ENCODE data around the gene SPATA16.
A peak's percentile ranks its signal among the peaks of the same experiment; 100 is the strongest.
"Not testable (repeated sequence)": the region's sequence is repeated elsewhere in the genome, so short reads cannot be mapped to it uniquely, and the experiment has no call there.

The SPATA16 gene

DNA sequence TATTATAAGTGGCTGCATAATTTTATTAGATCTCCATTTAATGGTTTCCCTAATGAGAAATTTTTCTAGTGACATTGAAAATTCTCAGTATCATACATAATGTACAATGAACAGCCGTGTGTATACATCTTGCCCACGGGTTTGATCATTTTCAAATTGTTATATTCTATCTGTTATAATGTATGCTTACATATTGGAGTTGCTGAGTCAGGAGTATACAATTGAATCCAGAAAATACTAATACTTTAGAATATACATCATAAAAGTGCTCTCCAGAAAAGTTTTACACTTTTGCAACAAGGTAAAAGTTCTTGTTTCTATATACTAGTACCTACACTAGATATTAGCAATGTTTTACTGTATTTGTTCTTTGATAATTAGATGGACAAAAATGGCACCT, 82.8 kb downstream of the SPATA16 start:
- no peak for DNase-seq (ENCODE audit: low read depth)

DNA sequence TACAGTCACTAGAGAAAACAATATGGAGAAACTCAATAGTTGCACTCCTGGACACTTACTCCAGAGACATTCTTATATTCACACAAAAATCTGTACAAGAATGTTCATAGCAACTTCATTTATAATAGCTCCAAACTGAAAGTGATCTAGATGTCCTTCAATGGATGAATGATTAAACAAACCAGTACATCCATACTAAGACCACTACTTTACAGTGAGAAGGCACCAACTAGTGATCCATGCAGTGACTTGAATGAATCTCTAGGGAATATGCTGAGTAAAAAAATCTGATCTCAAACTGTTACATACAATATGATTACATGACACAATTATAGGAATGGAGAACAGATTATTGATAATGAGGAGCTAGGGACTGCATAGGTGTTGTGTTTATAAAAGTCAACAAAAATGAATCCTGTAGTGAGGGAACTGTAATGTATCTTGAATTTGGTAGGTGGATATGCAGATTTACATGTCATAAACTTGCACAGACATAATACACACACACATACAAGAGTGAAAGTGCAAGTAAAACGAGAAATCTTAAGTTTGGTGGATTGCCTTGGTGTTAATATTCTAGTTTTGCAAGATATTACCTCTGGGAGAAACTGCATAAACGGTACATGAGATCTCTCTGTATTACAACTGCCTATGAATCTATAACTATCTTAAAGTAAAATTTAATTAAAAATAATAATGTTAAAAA, 85.7 kb downstream of the SPATA16 start:
- DNase-seq (ENCODE audit: low read depth) = no peak

DNA sequence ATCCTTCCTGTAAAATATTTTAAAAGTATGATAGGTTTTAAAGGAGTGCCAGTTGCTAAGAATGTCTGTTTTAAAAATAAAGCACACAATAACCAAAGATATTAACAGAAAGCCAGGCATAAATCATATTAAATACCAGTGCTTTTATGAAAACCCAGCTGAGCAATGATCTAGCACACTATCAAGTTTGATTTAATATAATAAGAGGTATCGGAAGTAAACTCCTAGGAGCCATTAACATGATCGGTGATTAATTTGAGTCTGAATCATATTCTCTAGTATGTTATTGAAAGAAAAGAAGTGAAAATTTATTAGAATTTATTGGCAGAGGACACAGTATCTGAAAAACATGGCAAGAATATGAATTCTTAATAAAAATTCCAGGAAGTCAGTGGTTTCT, 91.7 kb downstream of the SPATA16 start:
- no peak for DNase-seq (ENCODE audit: low read depth)

DNA sequence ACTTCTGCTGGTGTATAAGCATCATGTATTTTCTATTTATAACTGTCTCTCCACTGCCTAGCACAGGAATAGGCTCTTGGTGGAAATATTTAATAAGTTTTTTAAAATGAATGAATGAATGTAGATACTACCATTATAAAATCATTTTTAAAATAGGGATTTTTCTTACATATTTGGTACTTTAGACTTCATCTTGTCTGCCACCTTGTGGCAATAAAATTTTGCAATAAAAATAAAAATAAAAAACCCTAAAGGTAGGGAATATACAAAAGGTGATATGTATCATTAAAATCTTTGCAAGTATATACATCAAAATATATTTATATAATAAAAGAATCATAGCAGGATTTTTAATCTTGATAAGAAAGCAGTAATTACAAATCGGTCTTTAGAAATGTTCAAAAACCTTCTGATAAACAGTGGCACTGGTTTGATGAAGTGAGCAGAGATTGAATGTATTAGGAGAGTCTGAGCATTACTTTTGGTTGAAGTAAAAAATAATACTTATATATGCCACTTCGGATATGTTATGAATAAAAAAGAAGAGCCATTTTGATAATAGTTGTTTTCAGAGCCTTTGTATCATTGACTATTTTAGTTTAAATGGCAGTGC, 95.2 kb downstream of the SPATA16 start:
- peak; percentile 3 for DNase-seq (ENCODE audit: low read depth)

DNA sequence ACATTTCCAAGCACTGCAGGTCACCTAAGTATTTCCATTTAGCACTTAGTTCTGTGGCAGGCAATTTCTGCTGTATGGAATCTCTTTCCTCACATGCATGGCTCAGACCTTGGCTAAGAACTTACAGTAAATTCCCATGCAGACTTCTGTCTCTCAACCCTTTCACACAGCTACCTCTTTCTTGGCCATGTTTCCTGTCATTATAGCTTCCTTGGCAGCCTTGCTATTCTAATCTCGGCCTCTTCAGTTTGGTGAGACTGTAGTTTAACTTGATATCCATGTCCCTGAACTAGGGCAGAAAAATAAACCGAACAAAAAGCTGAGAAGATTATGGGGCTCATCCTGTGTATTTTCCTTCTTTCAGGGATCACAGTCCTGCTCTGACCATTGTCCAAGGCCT, 96.0 kb downstream of the SPATA16 start:
- DNase-seq (ENCODE audit: low read depth) = no peak

DNA sequence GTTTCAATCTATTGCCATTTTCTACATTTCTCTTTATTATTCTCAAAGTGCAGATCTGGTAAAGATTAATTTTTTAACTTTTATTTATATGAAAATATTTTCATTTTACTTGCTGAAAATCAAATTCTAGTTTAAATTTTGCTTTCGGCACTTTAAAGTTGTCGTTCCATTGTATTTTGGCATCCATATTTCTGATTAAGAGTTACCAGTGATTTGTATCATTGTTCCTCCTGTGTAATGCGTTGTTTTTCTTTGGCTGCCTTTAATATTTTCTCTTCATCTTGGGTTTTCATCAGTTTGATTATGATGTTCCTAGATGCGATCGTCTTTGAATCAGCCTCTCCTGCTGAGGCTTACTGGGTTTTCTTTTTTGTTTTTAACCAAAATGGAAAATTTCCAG, 97.3 kb downstream of the SPATA16 start:
- no peak for DNase-seq (ENCODE audit: low read depth)

DNA sequence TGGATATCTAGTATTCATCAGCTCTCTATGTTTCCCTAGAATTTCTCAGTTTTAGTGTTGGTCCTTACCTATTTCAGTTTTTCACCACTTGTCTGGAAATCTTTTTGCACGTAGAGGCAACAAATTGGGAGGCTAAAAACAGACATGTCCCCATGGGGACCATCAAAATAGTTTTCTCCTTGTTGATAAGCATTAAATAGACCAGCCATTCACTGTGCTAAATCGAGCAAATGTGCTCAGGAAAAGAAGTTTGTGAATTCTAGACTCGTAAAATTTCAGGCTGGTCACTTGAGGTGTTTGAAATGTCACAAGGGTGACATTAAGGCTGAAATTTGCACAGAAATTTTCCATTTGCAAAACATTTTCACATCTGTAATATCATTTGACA, 102.6 kb downstream of the SPATA16 start:
- DNase-seq (ENCODE audit: low read depth) = no peak

DNA sequence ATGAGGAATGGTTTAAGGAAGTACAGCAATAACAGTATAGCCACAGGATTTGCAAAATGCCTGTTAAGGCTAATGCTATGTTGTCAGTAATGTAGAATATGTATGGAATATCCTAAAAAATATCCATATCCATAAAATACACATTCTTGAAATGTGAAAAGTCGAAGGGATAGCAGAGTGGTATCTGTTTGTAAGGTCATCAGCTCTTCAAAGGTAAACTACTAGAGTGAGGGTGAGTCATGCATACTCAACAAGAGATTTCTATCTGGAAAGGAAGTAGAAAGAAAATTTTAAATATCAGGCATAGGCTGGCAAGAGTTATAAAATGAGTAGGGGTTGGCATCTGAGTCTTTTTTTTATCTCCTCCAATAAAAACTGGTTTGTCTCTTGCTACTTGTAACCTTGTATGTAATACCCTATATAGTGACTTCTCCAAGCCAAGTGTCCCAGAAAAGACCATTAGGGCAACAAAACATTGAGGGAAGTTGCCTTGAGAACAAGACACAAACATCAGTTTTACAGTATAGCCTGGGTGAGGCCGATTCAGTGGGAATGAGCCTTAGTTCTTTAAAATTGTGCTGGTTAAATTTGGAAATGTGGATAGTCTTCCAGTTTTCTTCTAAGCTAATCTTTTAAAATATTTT, 103.1 kb downstream of the SPATA16 start:
- DNase-seq (ENCODE audit: low read depth) = no peak

DNA sequence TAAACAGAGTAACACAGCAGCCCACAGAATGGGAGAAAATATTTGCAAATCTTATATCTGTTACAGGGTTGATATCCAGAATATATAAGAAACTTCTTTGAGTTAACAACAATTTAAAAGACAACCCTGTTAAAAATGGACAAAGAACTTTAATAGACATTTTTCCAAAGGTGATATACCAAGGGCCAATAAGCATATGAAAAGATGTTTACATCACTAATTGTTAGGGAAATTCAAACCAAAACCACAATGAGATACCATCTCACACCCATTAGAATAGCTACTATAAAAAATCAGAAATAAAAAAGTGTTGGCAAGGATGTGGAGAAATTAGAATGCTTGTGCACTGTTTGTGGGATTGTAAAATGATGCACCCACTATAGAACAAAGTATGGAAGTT, 110.8 kb downstream of the SPATA16 start:
- no peak for DNase-seq (ENCODE audit: low read depth)

DNA sequence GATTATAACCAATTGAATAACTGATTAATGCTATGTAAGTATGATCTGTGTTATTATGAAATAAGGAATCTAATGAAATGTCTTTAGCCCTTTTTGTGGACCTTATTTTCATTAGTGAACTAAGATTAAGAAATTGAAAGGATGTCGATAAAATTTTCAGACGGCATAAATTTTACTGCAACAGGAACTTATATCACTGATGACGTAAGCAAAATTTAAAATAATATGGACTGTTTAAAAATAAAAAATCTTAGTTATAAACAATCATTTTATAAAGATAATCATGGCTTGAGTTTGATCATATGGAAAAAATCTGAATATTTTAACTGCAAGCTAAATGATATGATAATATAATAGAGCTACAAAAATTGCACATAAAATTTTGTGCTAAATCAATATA, 112.7 kb downstream of the SPATA16 start:
- DNase-seq (ENCODE audit: low read depth) = no peak

DNA sequence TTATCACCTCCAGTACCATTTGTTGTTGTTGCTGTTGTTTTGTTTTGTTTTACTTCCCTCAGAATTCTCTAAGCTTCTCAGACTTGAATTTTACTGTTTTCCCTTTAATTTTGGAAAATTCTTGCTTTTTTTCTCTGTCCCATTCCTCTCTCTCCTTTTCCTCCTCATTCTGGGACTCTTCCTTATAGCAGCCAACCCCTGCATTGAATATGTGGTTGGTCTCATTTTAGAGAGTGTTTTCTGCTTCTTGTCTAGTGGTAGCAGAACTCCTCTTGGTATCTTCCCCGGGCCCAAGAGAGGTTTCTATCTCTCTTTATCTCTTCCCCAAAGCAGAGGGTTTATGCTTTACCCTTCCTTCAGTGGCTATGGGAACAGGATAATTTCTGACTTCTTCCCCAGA, 113.6 kb downstream of the SPATA16 start:
- DNase-seq (ENCODE audit: low read depth) = no peak

DNA sequence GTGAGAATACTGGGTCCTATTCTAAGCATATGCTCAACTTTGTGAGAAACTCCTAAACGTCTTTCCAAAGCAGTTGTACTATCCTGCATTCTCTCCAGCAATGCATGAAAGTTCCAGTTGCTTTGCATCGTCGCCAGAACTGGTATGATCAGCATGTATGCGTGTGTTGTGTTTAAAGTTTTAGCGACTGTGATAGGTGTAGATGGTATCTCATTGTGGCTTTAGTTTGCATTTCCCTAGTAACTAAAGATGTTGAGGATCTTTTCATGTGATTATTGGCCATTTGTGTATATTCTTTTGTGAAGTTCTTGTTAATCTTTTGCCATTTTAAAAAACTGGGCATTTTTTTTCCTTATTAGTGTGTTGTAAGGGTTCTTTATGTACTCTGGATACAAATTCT, 115.1 kb downstream of the SPATA16 start:
- no peak for DNase-seq (ENCODE audit: low read depth)

DNA sequence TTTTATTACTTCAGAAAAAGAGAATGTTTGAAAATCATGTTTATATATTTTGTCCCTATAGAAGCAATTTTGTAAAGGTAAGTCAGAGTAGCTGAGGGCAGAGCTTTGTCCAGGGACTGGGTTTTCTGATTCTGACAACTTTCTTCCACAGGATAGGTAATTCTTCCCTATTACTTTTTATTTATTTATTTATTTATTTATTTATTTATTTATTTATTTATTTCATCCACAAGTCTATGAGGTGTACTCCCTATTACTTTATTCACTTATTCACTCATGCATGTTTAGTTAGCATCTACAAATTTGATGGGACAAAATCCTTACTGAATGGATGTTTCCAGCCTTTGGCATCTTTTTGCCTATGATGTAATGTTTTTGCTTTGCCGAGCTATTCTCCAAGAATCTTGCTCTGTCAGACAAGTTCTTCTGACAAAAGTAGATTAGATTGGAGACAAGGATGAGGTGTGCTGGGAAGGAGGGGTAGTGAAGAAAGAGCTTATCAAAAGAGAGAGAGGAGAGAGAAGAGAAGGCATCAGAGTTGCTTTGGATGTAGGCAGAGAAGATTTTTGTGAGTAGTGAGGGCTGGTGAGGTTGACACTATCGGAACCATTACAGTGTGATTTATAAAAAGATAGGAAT, 119.4 kb downstream of the SPATA16 start:
- no peak for DNase-seq (ENCODE audit: low read depth)

DNA sequence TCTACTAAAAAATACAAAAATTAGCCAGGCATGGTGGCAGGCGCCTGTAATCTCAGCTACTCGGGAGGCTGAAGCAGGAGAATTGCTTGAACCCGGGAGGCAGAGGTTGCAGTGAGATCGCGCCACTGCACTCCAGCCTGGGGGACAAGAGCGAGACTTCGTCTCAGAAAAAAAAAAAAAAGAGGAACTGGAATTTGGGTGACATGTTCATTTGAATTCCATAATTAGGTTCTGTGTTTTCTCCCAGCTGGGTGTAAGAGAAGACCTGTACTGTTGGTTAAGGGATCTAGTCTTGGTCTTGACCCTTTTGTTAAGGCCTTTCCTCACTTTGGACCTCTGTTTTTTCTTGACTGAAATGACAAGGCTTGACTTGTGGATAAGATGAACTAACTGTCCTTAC, 120.9 kb downstream of the SPATA16 start:
- not testable (repeated sequence) for DNase-seq (ENCODE audit: low read depth)

DNA sequence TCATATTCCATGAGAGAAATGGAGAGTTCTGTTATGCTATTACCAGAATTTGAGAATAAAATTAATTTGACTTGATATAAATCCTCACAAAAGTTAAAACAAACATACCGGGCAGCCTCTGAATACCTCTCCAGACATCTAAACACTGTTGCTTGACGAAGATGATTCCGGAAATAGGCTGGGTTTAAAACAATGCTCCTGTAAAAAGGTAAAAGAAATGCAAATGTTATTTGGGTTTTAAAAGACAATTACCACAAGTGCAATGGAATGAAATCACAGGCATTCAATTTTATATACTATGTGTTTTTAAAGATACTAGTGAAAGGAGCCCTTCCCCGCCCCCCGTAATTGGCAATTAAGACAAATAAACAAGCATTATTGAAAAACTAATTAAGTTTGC, 121.7 kb downstream of the SPATA16 start:
- DNase-seq (ENCODE audit: low read depth) = no peak

DNA sequence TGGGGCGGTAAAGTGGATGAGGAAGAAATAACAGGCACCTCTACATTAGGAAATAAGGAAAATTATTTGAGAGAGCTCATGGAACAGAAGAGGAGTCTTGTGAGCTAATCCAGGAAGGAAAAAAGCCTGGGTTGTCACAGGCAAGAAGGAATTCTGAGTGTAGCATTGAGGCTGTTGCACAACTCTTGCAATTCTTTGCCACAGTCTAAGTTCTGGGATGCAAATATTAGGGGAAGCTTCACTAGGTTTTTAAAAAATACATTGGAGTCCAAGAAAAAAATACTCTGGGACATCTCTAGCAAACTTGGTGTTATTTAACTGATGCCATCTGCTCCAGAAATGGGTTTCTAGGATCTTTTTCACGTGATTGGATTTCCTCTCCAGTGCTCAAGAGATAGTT, 122.3 kb downstream of the SPATA16 start:
- DNase-seq (ENCODE audit: low read depth) = no peak

DNA sequence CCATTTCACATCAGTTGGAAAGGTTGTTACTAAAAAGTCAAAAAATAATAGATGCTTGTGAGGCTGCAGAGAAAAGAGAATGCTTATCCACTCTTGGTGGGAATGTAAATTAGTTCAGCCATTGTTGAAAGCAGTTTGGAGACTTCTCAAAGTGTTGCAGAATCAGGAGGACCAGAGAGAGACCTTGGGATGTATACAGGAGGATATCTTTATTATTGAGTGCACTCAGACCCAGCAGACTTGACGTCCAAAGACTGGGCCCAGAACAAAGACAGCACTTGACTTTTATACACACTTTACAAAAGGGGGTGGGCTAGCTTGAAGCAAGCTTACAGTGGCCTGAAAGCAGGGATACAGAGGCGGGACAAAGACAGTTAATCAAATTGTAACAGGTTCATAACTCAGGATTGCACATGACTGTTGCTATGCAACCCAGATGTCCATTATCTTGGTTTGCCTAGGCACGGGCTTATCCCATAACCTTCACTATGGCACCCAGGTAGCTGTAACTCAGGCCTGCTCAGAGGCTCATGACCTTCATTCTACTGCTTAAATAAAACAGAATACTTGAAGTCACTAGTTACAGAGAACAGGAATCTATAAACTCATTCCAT, 127.7 kb downstream of the SPATA16 start:
- DNase-seq (ENCODE audit: low read depth) = no peak

DNA sequence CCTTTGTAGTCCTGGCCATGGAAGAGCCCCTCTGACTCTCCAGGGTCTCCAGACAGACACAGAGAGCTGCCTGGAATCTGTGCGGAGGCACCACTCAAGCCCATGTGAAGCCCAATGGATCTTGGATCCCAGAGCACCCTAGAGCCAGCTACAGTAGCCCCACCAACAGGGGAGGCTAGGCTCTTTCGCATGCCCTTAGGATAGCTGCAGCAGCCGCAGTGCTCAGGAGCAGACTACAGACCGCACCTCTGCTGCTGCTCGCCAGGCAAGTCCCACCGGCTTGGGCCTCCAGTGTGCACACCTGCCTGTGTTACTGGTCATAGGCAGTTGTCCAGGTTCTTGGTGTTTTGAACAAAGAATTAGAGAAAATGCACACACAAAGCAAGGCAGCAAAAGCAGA, 131.6 kb downstream of the SPATA16 start:
- DNase-seq (ENCODE audit: low read depth) = no peak

DNA sequence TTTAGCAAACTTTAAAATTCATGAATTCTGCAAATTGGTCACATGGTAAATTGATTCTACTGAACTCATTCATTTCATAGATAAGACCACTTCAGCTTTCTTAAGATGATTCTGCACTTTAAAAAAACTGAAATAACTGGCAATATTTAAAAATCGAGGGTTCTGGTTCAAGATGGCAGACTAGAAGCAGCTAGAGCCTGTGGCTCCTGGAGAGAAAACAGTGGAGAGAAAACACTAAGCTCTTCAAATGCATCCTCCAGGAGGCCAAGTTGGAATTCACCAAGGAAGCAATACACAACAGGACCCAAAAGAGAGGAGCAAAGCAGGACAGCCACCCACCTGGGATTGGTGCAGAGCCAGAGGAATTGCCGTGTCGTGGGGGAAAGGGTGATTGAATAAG, 132.1 kb downstream of the SPATA16 start:
- DNase-seq (ENCODE audit: low read depth) = no peak

DNA sequence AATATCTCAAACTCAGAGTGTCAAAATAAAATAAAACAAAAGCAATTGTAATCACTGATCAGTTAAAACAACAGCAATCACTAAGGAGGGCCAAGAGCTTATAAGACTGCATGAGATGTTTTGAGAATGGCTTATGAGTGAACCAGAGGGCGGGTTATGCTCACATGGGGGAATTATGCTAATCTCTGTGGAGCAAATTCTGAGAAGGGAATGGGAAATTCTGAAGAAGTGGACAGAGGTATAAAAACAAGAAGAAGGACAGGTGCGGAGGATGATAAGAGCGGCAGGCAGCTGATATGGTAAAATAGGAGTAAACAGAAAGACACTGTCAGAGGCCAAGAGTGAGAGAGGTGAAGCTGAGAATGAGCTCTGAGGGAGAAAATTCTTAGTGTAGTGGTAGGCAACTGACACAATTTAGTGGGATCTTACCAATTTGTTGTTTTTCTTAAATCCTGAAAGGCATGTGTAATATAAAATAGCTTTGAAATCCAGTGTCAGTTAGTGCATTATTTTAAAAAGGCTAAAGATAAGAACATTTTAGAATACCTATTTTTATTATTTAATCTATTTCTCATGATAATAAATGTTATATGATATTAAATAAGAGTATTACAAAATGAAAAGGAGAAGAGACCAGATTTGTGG, 133.8 kb downstream of the SPATA16 start:
- no peak for DNase-seq (ENCODE audit: low read depth)

DNA sequence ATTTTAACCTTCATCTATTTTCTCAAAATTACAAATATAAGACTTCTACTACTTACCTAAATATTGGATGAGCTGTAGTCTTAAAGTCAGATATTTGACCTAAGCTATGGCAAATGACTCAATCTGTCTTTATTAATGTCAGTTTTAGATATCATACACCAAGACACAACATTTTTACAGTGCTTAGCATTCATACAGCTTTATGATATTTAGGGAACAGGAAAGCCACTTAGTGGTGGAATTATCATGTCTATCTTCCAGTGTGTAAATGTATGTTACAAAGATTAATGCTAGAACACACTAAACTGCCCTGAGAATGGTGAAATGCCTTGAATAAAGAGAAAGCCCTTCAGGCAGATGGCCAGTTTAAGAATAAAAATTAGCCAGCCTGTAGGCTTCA, 135.0 kb downstream of the SPATA16 start:
- no peak for DNase-seq (ENCODE audit: low read depth)

DNA sequence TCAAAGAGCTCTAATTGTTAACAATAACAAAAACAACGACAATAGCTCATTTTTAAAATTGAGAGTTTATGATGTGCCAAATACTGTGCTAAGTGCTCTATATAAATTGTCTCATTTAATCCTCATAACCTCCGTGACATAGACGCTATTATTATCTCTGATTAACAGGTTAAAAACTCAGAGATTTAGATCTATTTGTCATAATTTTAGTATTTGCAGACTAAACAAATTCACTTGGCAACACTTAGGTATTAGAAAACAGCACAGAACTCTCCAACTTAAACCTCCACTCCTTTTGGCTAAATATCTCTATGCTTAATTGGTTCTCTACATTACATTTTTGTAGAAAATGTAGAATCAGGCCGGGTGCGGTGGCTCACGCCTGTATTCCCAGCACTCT, 136.4 kb downstream of the SPATA16 start:
- no peak for DNase-seq (ENCODE audit: low read depth)

Data from amniotic epithelial cell (primary cell).